ENCODE results near the gene THSD8. TPM values are rescaled to one million over a fixed set of nuclear protein-coding genes. Genes with fewer than 3 reads are reported as not detected.
A peak's percentile ranks its signal among the peaks of the same experiment; 100 is the strongest.

THSD8 gene
- polyA plus RNA-seq, 2 of the 4 experiments (the other 2 are of a cell fraction): 4.9 TPM; not detected in 1

DNA sequence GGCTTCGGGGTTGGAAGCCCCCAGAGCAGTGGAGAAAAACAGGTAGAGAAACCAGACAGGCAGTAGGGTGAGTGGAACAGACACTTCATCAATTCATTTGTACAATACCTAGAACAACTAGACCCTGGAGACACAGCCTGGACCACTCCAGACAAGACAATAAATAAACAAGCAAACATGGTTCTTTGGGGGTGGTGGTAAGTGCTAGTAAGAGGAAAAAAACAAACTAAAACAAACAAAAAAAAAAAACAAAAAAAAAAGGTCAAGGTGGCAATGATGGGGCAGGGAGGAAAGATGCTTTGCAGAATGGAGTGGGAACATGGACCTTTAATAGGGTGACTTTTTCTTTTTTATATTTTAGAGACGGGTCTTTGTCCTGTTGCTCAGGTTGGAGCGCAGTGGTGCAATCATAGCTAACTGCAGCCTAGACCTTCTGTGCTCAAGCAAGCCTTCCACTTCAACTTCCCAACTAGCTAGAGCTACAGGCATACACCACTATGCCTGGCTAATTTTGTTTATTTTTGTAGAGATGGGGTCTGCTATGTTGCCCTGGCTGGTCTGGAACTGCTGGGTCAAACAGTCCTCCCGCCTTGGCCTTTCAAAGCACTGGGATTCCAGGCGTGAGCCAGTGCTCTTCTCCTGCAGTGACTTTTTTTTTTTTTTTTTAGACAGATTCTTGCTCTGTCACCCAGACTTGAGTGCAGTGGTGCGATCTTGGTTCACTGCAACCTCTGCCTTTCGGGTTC is 7.5 kb upstream of the THSD8 start:
- 69% methylated on average over 7 of the region's 7 CpGs for WGBS (ENCODE audit: missing lambda C conversion rate)
- Histone ChIP-seq H3K9me3 (no peaks in the 10 kb centered on the region), H3K27ac (peak overlapping the region; percentile 96 to 99), H3K4me1 (peaks cover 29% of the 10 kb centered on the region), H3K4me2 (peak overlapping the region; percentile 86), H3K4me3 (peak overlapping the region; percentile 92)
- TF ChIP-seq NPAS2 (CRISPR knock-in tag; IDR thresholded peaks at IDR 0.05; ENCODE audit: borderline replicate concordance): no peak
- peak; percentile 86 for TF ChIP-seq TFCP2L1 (CRISPR knock-in tag; IDR thresholded peaks at IDR 0.05)
- no peak; the same call in 1 of the 2 replicates for TF ChIP-seq HOXA7 (CRISPR knock-in tag; IDR thresholded peaks at IDR 0.05)
- no peak for TF ChIP-seq CEBPB (IDR thresholded peaks at IDR 0.05)
- no peak for TF ChIP-seq HOXB13 (CRISPR knock-in tag; IDR thresholded peaks at IDR 0.05; ENCODE audit: low read depth)
- ChIA-PET CTCF (interaction anchor here (0.6 to 17.4 kb wide), 9 partner anchors 11 to 118 kb away, joined by 4 to 901 read pairs (median 18); partner anchors contain the start of genes GET3, HOOK2 and RNASEH2A), POLR2A (interaction anchor here (0.7 to 6.5 kb wide), 4 partner anchors 17 to 67 kb away, joined by 4 to 122 read pairs (median 18); no protein-coding TSS in a partner anchor)
- no peak for ATAC-seq
- peak in 1 of 2 experiments; percentile 66 for DNase-seq (ENCODE audit: low read depth in 1 of 2, low spot score in 1 of 2)
- FAIRE-seq: no peak

DNA sequence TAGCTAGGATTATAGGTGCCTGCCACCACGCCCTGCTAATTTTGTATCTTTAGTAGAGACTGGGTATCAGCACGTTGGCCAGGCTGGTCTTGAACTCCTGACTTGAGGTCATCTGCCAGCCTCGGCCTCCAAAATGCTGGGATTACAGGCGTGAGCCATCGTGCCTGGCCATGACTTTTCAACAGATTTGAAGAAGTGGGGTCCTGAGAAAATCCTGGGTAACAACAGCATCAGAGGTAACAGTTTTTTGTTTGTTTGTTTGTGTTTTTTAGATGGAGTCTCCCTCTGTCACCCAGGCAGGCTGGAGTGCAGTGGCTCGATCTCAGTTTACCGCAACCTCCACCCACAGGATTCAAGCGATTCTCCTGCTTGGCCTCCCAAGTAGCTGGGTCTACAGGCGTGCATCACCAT is 6.9 kb upstream of the THSD8 start:
- Histone ChIP-seq H3K4me2 (peak overlapping the region; percentile 86; the same call in 2 of the 3 replicates), H3K9me3 (no peaks in the 10 kb centered on the region), H3K4me3 (no peak overlapping the region), H3K4me1 (peaks cover 29% of the 10 kb centered on the region), H3K27ac (peak overlapping the region; percentile 96 to 99)
- whole genome bisulfite sequencing (ENCODE audit: missing lambda C conversion rate): 93% methylated on average over 9 of the region's 9 CpGs
- ChIA-PET POLR2A (interaction anchor here (0.7 to 6.5 kb wide), 4 partner anchors 17 to 67 kb away, joined by 3 to 122 read pairs (median 4); no protein-coding TSS in a partner anchor), CTCF (interaction anchor here (0.9 to 17.4 kb wide), 16 partner anchors 8 to 118 kb away, joined by 4 to 901 read pairs (median 15); partner anchors contain the start of genes GET3, HOOK2, MAST1 and RNASEH2A)
- TF ChIP-seq, protein P1, sequence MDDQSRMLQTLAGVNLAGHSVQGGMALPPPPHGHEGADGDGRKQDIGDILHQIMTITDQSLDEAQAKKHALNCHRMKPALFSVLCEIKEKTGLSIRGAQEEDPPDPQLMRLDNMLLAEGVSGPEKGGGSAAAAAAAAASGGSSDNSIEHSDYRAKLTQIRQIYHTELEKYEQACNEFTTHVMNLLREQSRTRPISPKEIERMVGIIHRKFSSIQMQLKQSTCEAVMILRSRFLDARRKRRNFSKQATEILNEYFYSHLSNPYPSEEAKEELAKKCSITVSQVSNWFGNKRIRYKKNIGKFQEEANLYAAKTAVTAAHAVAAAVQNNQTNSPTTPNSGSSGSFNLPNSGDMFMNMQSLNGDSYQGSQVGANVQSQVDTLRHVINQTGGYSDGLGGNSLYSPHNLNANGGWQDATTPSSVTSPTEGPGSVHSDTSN (IDR thresholded peaks at IDR 0.05): 0 out of 2 replicates have a peak, but pooled peaks have one; percentile 8
- TF ChIP-seq CBX2 (IDR thresholded peaks at IDR 0.05; ENCODE audit: borderline replicate concordance, low read depth): no peak
- FAIRE-seq (no peak), DNase-seq (ENCODE audit: low read depth in 1 of 2, low spot score in 1 of 2) (peak in 1 of 2 experiments; percentile 54), ATAC-seq (no peak)

DNA sequence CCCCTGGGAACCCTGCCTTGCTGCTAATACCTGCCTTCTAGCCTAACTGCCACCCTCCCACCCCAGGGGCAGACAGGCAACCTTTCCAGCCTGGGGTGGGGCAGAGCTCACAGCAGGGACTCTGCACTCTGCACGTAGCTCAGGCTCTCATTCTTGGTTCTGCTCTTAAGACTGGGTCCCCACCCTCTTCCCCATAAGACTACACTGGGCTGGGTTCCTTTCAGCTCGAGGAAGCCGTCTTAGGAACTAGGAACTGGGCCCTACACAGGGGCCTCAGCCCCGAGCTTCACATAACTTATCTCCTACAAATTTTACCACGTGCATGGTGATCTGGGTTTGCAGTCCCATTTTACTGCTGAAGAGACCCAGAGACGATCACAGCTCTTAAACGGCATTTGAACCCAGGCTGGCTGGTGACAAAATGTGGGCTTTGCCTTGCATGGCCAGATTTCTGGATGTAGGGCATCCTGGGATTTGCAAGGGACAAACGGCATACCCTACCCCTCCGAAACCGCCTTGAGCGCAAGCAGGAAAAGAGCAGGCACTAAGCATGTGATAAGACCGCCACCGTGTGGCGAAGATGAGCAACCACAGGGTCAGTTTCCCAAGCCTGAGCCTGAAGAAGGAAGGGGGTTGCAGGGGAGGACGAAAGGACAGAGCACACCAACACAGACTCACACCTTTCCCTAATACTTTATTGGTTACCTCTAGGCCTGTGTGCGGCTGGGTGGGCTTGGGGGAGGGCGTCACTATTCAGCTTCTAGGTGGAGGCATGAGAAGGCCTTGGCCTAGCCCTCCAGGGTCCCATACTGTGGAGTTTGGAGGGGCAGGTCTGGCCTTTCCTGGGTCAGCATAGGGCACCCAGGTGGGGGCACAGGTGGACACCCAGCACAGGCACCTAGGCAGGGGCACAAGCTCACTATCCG is 5.5 kb upstream of the THSD8 start:
- peak overlapping the region; percentile 69 to 84 for H3K27ac ChIP-seq

More for the DNA sequence above, 5.5 kb upstream of the THSD8 start:
- peaks cover 21% of the 10 kb centered on the region for H3K4me1 ChIP-seq
- H3K9me3 ChIP-seq: no peaks in the 10 kb centered on the region
- ChIA-PET POLR2A (interaction anchor here (0.8 to 6.5 kb wide), 3 partner anchors 19 to 30 kb away, joined by 3 to 122 read pairs (median 3); no protein-coding TSS in a partner anchor), CTCF (interaction anchor here (0.6 to 17.4 kb wide), 37 partner anchors 9 to 120 kb away, joined by 3 to 901 read pairs (median 5); partner anchors contain the start of genes BEST2, GET3, HOOK2 and MAST1)
- H3K4me2 ChIP-seq: peak overlapping the region; percentile 64
- under 1% methylated on average over 13 of the region's 18 CpGs for WGBS (ENCODE audit: missing lambda C conversion rate)
- no peak for FAIRE-seq
- H3K4me3 ChIP-seq: no peak overlapping the region
- ATAC-seq: peak; percentile 27 to 34; a peak in 4 of 6 replicates
- DNase-seq (ENCODE audit: low read depth in 1 of 2, low spot score in 1 of 2): peak in 1 of 2 experiments; percentile 86
- peak; percentile 93 for TF ChIP-seq SMC3 (IDR thresholded peaks at IDR 0.05)
- TF ChIP-seq FOXS1 (CRISPR knock-in tag; IDR thresholded peaks at IDR 0.05): no peak
- TF ChIP-seq RAD21 (conservative IDR thresholded peaks at IDR 0.05 in 1 of 2, IDR thresholded peaks at IDR 0.05 in 1 of 2): peak; percentile 95 to 98
- TF ChIP-seq ATOH8 (CRISPR knock-in tag; IDR thresholded peaks at IDR 0.05; ENCODE audit: low read depth): no peak
- TF ChIP-seq, protein P2, sequence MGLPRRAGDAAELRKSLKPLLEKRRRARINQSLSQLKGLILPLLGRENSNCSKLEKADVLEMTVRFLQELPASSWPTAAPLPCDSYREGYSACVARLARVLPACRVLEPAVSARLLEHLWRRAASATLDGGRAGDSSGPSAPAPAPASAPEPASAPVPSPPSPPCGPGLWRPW (IDR thresholded peaks at IDR 0.05): no peak
- TF ChIP-seq, protein P3, sequence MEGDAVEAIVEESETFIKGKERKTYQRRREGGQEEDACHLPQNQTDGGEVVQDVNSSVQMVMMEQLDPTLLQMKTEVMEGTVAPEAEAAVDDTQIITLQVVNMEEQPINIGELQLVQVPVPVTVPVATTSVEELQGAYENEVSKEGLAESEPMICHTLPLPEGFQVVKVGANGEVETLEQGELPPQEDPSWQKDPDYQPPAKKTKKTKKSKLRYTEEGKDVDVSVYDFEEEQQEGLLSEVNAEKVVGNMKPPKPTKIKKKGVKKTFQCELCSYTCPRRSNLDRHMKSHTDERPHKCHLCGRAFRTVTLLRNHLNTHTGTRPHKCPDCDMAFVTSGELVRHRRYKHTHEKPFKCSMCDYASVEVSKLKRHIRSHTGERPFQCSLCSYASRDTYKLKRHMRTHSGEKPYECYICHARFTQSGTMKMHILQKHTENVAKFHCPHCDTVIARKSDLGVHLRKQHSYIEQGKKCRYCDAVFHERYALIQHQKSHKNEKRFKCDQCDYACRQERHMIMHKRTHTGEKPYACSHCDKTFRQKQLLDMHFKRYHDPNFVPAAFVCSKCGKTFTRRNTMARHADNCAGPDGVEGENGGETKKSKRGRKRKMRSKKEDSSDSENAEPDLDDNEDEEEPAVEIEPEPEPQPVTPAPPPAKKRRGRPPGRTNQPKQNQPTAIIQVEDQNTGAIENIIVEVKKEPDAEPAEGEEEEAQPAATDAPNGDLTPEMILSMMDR (IDR thresholded peaks at IDR 0.05): peak; percentile 90

Measured in A549 (cell line).